Measurements from ENCODE around the gene MTCL1. TPM values are rescaled to one million over a fixed set of nuclear protein-coding genes. Genes with fewer than 3 reads are reported as not detected.
"Not testable (repeated sequence)": the region's sequence is repeated elsewhere in the genome, so short reads cannot be mapped to it uniquely, and the experiment has no call there.

MTCL1 gene
- total RNA-seq, 1 donor from 2014 or later: 50.5 TPM

DNA sequence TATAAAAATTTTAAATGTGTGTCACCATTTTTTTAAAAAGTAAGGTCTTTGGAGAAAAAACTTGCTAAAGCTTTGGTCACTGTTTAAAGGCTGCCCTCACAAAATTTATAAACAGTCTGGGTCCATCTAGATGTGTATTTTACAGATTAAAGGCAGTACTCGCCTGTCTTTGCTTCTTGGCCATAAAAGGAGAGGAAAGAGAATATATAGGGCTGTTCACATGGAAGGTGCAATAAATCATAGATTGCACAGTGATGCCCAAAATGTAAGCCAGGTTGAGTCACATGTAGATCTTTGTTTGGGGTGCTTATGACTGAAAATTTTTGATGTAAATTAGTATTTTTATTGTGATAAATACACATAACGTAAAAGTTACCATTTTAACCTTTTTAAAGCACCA lies 55.6 kb downstream of the MTCL1 start:
- no peak for DNase-seq (ENCODE audit: low read depth)
- H3K36me3 ChIP-seq (ENCODE audit: control insufficient read depth, insufficient read depth, low read length): peaks cover 4% of the 10 kb centered on the region
- no peaks in the 10 kb centered on the region for H3K27me3 ChIP-seq (ENCODE audit: control insufficient read depth, insufficient read depth, low read length)
- no peak for TF ChIP-seq CTCF (IDR thresholded peaks at IDR 0.05; ENCODE audit: insufficient read depth, low read length, poor library complexity, severe bottlenecking)
- no peak overlapping the region for H3K4me3 ChIP-seq (ENCODE audit: low read depth, low read length)

- H3K36me3 ChIP-seq (ENCODE audit: control insufficient read depth, insufficient read depth, low read length); DNase-seq (ENCODE audit: low read depth); H3K27me3 ChIP-seq (ENCODE audit: control insufficient read depth, insufficient read depth, low read length); H3K4me3 ChIP-seq (ENCODE audit: low read depth, low read length): not testable (repeated sequence)
These were observed 56.2 kb downstream of the MTCL1 start for GRCh38 chr18:8761535-8761934.

DNA sequence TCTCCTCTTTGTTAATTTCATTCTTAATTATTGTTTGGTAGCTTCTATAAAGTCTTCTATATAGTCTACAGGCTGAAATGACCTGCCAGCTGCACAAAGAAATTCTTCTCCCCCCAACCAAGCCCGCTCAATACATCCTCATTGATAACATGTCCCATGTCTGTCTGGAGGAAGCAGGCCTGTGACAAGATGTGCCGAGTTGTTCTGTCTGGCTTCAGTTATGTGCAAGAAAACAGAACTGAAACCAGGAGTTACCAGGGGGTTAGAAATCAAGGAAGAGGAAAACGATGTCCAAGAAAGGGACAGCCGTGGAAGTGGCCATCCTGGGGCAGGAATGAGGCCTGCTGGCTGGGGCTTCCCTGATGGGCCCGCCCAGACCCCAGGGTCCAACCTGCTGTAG lies 57.6 kb downstream of the MTCL1 start:
- Histone ChIP-seq H3K27me3 (ENCODE audit: control insufficient read depth, insufficient read depth, low read length) (no peaks in the 10 kb centered on the region), H3K4me3 (ENCODE audit: low read depth, low read length) (no peak overlapping the region), H3K36me3 (ENCODE audit: control insufficient read depth, insufficient read depth, low read length) (peaks cover 5% of the 10 kb centered on the region)
- no peak for DNase-seq (ENCODE audit: low read depth)
- TF ChIP-seq CTCF (IDR thresholded peaks at IDR 0.05; ENCODE audit: insufficient read depth, low read length, poor library complexity, severe bottlenecking): no peak

GRCh38 chr18:8763611-8764010 lies 58.3 kb downstream of the MTCL1 start:
- no peak for DNase-seq (ENCODE audit: low read depth)
- H3K36me3 ChIP-seq (ENCODE audit: control insufficient read depth, insufficient read depth, low read length): peaks cover 5% of the 10 kb centered on the region
- no peak overlapping the region for H3K4me3 ChIP-seq (ENCODE audit: low read depth, low read length)

DNA sequence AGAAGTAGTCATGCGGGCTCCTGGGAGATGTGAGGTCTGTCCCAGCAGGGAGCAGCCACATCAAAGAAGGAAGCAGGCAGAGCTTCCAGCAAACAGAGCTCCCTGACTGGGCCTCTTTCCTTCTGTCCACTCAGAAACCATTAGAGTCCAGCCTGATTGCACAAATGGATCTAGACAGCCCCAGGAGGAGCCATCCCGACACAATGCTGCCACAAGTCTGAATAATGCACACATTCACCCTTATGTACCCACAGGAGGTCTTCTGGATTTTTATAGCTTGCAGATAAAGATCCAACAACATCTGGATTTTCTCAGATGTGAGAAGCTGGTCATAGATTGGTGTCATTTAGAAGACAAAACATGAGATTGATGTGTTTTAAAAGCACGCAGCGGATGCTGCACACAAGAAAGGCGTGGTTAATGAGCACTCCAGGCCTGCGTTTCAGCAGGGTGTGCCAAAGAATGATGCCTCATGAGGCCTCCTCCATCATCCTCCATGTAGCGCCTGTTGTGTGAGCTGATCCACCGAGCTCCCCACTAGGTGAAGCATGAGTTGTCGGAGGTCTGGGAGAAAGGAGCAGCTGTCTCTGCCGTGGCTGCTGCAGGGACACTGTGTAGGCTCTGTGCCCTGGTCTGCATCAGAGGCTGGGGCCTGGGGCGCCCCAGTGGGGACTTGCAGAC lies 60.6 kb downstream of the MTCL1 start:
- no peak for TF ChIP-seq CTCF (IDR thresholded peaks at IDR 0.05; ENCODE audit: insufficient read depth, low read length, poor library complexity, severe bottlenecking)
- Histone ChIP-seq H3K27me3 (ENCODE audit: control insufficient read depth, insufficient read depth, low read length) (no peaks in the 10 kb centered on the region), H3K4me3 (ENCODE audit: low read depth, low read length) (no peak overlapping the region), H3K36me3 (ENCODE audit: control insufficient read depth, insufficient read depth, low read length) (peaks cover 5% of the 10 kb centered on the region)
- DNase-seq (ENCODE audit: low read depth): no peak

More at GRCh38 chr18:8763611-8764010, 58.3 kb downstream of the MTCL1 start:
- H3K27me3 ChIP-seq (ENCODE audit: control insufficient read depth, insufficient read depth, low read length): no peaks in the 10 kb centered on the region
- no peak for TF ChIP-seq CTCF (IDR thresholded peaks at IDR 0.05; ENCODE audit: insufficient read depth, low read length, poor library complexity, severe bottlenecking)

- Histone ChIP-seq H3K27me3 (ENCODE audit: control insufficient read depth, insufficient read depth, low read length) (no peaks in the 10 kb centered on the region), H3K4me3 (ENCODE audit: low read depth, low read length) (no peak overlapping the region), H3K36me3 (ENCODE audit: control insufficient read depth, insufficient read depth, low read length) (peaks cover 5% of the 10 kb centered on the region)
- TF ChIP-seq CTCF (IDR thresholded peaks at IDR 0.05; ENCODE audit: insufficient read depth, low read length, poor library complexity, severe bottlenecking): no peak
- DNase-seq (ENCODE audit: low read depth): no peak
These were observed 61.4 kb downstream of the MTCL1 start for GRCh38 chr18:8766559-8767293.
